Cardiac muscle cell (in vitro differentiated cells and primary cell): ENCODE measurements around the gene LNPK. TPM values are rescaled to one million over a fixed set of nuclear protein-coding genes. Genes with fewer than 3 reads are reported as not detected.
A peak's percentile ranks its signal among the peaks of the same experiment; 100 is the strongest.

Source experiments
- DNase-seq, 2 donors: peaks; one replicate each; pipeline versions ENCODE4 v3.0.0 to v3.0.0-alpha.2; 2010 to 2017; ENCODE audit warnings: low read depth in 1 of 2, low spot score in 1 of 2
- H3K27ac ChIP-seq: fragments of 200-600 bp; sonication (generic); 2 replicates; pipeline ENCODE4 v1.5.1; 2016
- H3K27me3 ChIP-seq: fragments of 200-600 bp; sonication (generic); 2 replicates; pipeline ENCODE4 v1.6.0; 2016; ENCODE audit warnings: control low read depth
- H3K36me3 ChIP-seq: fragments of 200-600 bp; sonication (generic); 2 replicates; pipeline ENCODE4 v1.5.1; 2016; ENCODE audit warnings: control low read depth
- H3K4me1 ChIP-seq: fragments of 200-600 bp; sonication (generic); 2 replicates; pipeline ENCODE4 v1.8.1; 2017; ENCODE audit warnings: low read depth, mild to moderate bottlenecking, mixed run types
- H3K4me3 ChIP-seq: fragments of 200-600 bp; sonication (generic); 2 replicates; pipeline ENCODE4 v1.5.1; 2016; ENCODE audit warnings: mild to moderate bottlenecking
- H3K9me3 ChIP-seq: fragments of 200-600 bp; sonication (generic); 2 replicates; pipeline ENCODE4 v1.5.1; 2017; ENCODE audit warnings: low read depth, mild to moderate bottlenecking, control low read depth
- polyA plus RNA-seq: library from polyadenylated mRNA; unstranded; fragments of >200 nt; fragmentation: Nextera tagmentation; extraction: Ambion mirVana; gene quantifications from 2 replicates; pipeline ENCODE4 v1.2.1, GENCODE V29; 2016
- total RNA-seq: library from RNA; depleted of rRNA; stranded (reverse); fragments of >200 nt; gene quantifications from 2 replicates; pipeline ENCODE4 v1.2.3, GENCODE V29; 2016
- TF ChIP-seq, protein P1 (sequence below): IDR thresholded peaks from 2 replicates; pipeline ENCODE4 v1.5.1; 2012; ENCODE audit warnings: low read depth, mild to moderate bottlenecking, low read length

LNPK gene, protein sequence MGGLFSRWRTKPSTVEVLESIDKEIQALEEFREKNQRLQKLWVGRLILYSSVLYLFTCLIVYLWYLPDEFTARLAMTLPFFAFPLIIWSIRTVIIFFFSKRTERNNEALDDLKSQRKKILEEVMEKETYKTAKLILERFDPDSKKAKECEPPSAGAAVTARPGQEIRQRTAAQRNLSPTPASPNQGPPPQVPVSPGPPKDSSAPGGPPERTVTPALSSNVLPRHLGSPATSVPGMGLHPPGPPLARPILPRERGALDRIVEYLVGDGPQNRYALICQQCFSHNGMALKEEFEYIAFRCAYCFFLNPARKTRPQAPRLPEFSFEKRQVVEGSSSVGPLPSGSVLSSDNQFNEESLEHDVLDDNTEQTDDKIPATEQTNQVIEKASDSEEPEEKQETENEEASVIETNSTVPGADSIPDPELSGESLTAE
- total RNA-seq (34.5 and 37.7 TPM in 2 replicates), polyA plus RNA-seq (35.0 and 41.9 TPM in 2 replicates)

DNA sequence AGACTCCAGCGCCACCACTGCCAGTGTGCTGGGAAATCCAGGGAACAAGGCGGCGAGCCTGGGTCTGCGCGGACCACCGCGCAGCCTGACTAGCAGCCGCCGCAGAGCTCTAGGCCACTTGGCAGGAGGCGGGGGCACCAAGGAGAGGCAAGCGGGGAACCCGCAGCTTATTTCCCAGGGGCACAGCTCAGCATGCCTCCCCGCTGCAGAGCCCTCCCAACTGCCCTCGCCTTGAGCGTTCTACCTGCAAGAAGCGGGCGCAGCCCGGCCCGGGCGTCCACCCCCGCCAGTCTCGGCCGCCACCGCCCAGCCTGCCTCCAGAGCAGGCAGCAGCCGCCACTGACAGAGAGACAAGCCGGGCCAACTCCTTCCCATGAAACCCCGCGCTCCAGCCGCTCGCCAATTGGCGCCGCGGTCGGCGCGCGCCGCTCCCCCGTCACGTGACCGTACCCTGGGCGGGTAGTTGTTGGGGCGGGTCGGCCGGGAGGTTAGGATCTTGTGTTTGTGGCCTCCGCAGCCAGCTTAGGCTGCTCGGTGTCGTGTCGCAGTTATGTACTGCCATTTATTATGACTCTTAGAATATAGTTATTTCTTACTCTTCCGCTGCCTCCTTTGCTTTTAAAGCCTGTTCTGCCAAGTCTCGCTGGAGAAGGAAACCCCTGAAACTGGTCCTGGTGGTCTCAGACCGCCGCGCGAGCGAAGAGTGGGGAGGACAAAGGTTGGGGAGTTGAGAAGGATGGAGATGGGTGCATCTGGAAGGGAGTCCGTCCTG, at the start of gene LNPK:
TSS of gene LNPK (minus strand) at position 352 of the 772 bp plus-strand sequence. CDS start 6,683 bp downstream, outside the sequence.
- Histone ChIP-seq H3K27me3 (no peaks in the 10 kb centered on the region), H3K9me3 (no peaks in the 10 kb centered on the region), H3K36me3 (no peaks in the 10 kb centered on the region), H3K4me1 (peaks cover 31% of the 10 kb centered on the region), H3K4me3 (peak within 1 kb of the TSS; percentile 84), H3K27ac (peak within 1 kb of the TSS; percentile 89)
- DNase-seq, result peak; percentile 91 to 93
- TF ChIP-seq, protein P1, sequence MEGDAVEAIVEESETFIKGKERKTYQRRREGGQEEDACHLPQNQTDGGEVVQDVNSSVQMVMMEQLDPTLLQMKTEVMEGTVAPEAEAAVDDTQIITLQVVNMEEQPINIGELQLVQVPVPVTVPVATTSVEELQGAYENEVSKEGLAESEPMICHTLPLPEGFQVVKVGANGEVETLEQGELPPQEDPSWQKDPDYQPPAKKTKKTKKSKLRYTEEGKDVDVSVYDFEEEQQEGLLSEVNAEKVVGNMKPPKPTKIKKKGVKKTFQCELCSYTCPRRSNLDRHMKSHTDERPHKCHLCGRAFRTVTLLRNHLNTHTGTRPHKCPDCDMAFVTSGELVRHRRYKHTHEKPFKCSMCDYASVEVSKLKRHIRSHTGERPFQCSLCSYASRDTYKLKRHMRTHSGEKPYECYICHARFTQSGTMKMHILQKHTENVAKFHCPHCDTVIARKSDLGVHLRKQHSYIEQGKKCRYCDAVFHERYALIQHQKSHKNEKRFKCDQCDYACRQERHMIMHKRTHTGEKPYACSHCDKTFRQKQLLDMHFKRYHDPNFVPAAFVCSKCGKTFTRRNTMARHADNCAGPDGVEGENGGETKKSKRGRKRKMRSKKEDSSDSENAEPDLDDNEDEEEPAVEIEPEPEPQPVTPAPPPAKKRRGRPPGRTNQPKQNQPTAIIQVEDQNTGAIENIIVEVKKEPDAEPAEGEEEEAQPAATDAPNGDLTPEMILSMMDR, result no peak

DNA sequence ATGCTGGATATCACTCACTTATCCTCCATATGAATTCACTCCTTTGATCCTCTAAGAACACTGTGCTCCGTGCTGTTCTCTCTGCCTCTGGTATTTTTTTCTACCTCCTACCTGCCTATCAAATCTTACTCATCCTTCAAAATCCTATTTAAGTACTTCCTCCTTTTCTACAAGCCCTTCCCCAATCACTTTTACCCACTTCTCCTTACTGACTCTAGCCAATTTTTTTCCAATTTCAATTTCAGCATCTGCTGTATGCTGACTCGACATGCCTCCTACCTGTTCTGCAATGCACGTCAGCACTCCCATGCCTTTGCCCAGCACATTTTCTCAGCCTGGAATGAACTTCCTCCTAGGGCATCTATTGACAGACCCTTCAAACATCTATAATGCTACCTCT, 37.3 kb upstream of the LNPK start:
- Histone ChIP-seq H3K36me3 (no peaks in the 10 kb centered on the region), H3K4me1 (peaks cover 17% of the 10 kb centered on the region), H3K27me3 (no peaks in the 10 kb centered on the region), H3K27ac (peak overlapping the region; percentile 62), H3K9me3 (no peaks in the 10 kb centered on the region), H3K4me3 (no peak overlapping the region)
- TF ChIP-seq, protein P1, result no peak
- no peak for DNase-seq

DNA sequence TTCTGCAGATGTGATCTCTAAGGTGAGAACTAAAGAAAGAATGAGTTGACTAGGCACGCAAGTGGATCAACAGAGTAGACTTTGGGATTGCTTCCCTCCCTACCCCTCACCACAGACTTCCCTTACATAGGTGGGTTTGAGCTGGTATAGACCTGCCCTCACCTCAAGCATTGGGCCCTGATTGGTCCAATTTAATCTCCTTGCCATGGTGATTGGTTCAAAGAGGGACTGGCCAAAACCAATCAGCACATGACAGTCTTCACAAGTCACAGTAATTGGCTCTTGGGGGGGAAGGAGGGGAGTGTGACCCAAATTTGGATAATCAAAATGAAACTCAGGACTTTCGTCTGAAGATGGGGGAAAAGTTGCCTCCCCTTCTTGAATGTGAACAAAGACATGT, 36.6 kb upstream of the LNPK start:
- peak overlapping the region; percentile 62 for H3K27ac ChIP-seq
- no peak for DNase-seq
- H3K27me3 ChIP-seq, result no peaks in the 10 kb centered on the region
- H3K36me3 ChIP-seq, result no peaks in the 10 kb centered on the region
- peaks cover 24% of the 10 kb centered on the region for H3K4me1 ChIP-seq
- no peaks in the 10 kb centered on the region for H3K9me3 ChIP-seq
- H3K4me3 ChIP-seq, result no peak overlapping the region
- TF ChIP-seq, protein P1, result no peak

DNA sequence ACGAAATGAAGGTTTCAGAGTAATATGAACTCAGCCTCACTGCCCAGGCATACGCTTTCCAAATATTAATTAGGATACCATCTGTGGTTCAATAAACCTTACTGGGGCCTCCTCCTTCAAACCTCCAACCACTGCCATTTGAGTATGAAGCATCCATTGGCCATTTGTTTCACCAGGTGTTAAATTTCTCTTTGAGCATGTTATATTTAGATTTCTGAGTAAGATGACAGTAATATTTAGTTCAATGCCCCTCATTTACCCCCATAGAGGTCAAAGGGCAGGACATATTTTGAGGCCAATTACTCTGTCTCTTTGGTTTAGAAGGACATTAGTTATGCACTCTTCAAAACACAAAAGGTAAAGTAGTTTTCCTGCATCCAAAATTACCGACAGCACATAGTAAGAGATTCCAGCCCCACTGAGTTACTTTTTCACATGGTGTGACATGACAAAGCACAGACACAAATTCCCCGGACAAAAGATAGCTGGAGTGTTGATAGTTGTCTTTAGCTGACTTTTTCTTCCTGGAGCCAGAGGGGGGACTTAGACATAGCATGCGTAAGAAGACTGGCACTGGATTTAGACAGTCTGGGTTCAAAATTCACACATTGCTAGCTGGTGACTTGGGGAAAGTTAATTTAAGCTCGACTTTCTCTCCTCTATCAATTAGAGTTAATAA, 33.1 kb upstream of the LNPK start:
- peaks cover 25% of the 10 kb centered on the region for H3K4me1 ChIP-seq
- H3K36me3 ChIP-seq, result no peaks in the 10 kb centered on the region
- TF ChIP-seq, protein P1, result no peak
- H3K9me3 ChIP-seq, result no peaks in the 10 kb centered on the region
- DNase-seq, result peak in 1 of 2 donors; percentile 88
- no peaks in the 10 kb centered on the region for H3K27me3 ChIP-seq
- peak overlapping the region; percentile 87 for H3K27ac ChIP-seq
- no peak overlapping the region for H3K4me3 ChIP-seq

DNA sequence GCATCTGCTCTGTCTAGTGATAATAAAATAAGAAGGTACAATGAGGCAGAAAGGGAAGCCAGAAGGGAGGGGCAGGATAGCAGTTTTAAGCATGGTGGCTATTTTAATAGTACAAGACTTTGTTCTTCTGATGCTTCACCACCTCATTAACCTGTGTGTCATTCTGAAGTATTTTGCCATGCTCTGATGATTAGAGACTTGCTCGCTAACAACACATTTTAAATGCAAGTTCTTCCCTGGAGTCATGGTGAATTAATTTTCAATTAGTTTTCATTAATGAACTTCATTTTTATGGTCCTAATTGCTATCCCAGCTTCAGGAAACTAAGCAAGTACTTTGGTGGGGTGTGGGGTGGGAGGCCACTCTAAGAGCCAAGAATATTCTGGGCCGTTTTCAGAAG, 25.7 kb upstream of the LNPK start:
- H3K9me3 ChIP-seq, result no peaks in the 10 kb centered on the region
- no peak overlapping the region for H3K27ac ChIP-seq
- DNase-seq, result no peak
- no peak overlapping the region for H3K4me3 ChIP-seq
- no peaks in the 10 kb centered on the region for H3K36me3 ChIP-seq
- no peaks in the 10 kb centered on the region for H3K27me3 ChIP-seq
- TF ChIP-seq, protein P1, result no peak
- H3K4me1 ChIP-seq, result peaks cover 36% of the 10 kb centered on the region
